NCI-H524 (cell line): Measurements from ENCODE around the gene SSPN.

ENCODE experiments used
- DNase-seq, 2 experiments: peaks; one replicate each; lab custom pipeline; 2025; lab: John Stamatoyannopoulos, UW

The SSPN gene

GRCh38 chr12:26266881-26267280, 71.5 kb downstream of the SSPN start:
- no peak for DNase-seq

- DNase-seq, result no peak
Measured at GRCh38 chr12:26268841-26269561, 73.6 kb downstream of the SSPN start.

- DNase-seq, result peak in 1 of 2 experiments; percentile 17
Measured at GRCh38 chr12:26269562-26270284, 74.3 kb downstream of the SSPN start.

GRCh38 chr12:26271024-26271423, 75.7 kb downstream of the SSPN start:
- DNase-seq, result no peak

GRCh38 chr12:26271889-26272492, 76.6 kb downstream of the SSPN start:
- DNase-seq, result no peak

- no peak for DNase-seq
Measured at GRCh38 chr12:26272851-26273250, 77.5 kb downstream of the SSPN start.

GRCh38 chr12:26273811-26274210, 78.4 kb downstream of the SSPN start:
- no peak for DNase-seq

GRCh38 chr12:26274441-26275312, 79.3 kb downstream of the SSPN start:
- no peak for DNase-seq

GRCh38 chr12:26275313-26276131, 80.1 kb downstream of the SSPN start:
- DNase-seq, result no peak

- peak in 1 of 2 experiments; percentile 4 for DNase-seq
Measured at GRCh38 chr12:26276709-26277108, 81.3 kb downstream of the SSPN start.

GRCh38 chr12:26277506-26278246, 82.3 kb downstream of the SSPN start:
- no peak for DNase-seq

GRCh38 chr12:26278266-26278665, 82.9 kb downstream of the SSPN start:
- no peak for DNase-seq

- DNase-seq, result no peak
Measured at GRCh38 chr12:26278666-26279065, 83.3 kb downstream of the SSPN start.

GRCh38 chr12:26279091-26279490, 83.7 kb downstream of the SSPN start:
- DNase-seq, result no peak

GRCh38 chr12:26279908-26280307, 84.5 kb downstream of the SSPN start:
- no peak for DNase-seq

GRCh38 chr12:26280869-26281268, 85.5 kb downstream of the SSPN start:
- DNase-seq, result no peak

- DNase-seq, result no peak
Measured at GRCh38 chr12:26281320-26281719, 85.9 kb downstream of the SSPN start.

GRCh38 chr12:26282339-26282940, 87.1 kb downstream of the SSPN start:
- DNase-seq, result no peak

GRCh38 chr12:26283046-26283445, 87.7 kb downstream of the SSPN start:
- no peak for DNase-seq

- no peak for DNase-seq
Measured at GRCh38 chr12:26283617-26284016, 88.2 kb downstream of the SSPN start.
